H9 (cell line): ENCODE results near the gene ARPC1B. TPM values are rescaled to one million over a fixed set of nuclear protein-coding genes. Genes with fewer than 3 reads are reported as not detected.
A peak's percentile ranks its signal among the peaks of the same experiment; 100 is the strongest.

ENCODE experiments used
- DNase-seq: peaks from one replicate; pipeline ENCODE4 v3.0.0-alpha.2; 2017
- H2AFZ ChIP-seq: one replicate; pipeline ENCODE4 v1.6.1; 2013; ENCODE audit warnings: mild to moderate bottlenecking, low read length, control low read depth, moderate library complexity
- H2AK5ac ChIP-seq: 2 replicates; pipeline ENCODE4 v1.6.1; 2013; ENCODE audit warnings: low read length, control low read depth, mixed read lengths; ENCODE audit not compliant: insufficient read length
- H2BK120ac ChIP-seq: one replicate; pipeline ENCODE4 v1.6.1; 2013; ENCODE audit warnings: low read depth, mild to moderate bottlenecking, low read length, control low read depth, inconsistent platforms; ENCODE audit not compliant: poor library complexity, severe bottlenecking
- H2BK12ac ChIP-seq: 2 replicates; pipeline ENCODE4 v1.6.1; 2013; ENCODE audit warnings: low read length, control low read depth, mixed read lengths, low read depth; ENCODE audit not compliant: insufficient read length
- H2BK15ac ChIP-seq: 2 replicates; pipeline ENCODE4 v1.6.1; 2013; ENCODE audit warnings: low read depth, low read length, control low read depth
- H2BK20ac ChIP-seq: one replicate; pipeline ENCODE4 v1.6.1; 2013; ENCODE audit warnings: low read depth, mild to moderate bottlenecking, low read length, control low read depth, inconsistent platforms; ENCODE audit not compliant: poor library complexity, severe bottlenecking
- H2BK5ac ChIP-seq: 2 replicates; pipeline ENCODE4 v1.6.1; 2013; ENCODE audit warnings: low read length, control low read depth, mixed read lengths; ENCODE audit not compliant: insufficient read length
- H3K14ac ChIP-seq: 2 replicates; pipeline ENCODE4 v1.6.1; 2013; ENCODE audit warnings: low read length, control low read depth; ENCODE audit not compliant: insufficient read depth
- H3K18ac ChIP-seq: 2 replicates; pipeline ENCODE4 v1.6.1; 2013; ENCODE audit warnings: low read depth, mild to moderate bottlenecking, mixed read lengths, low read length, control low read depth; ENCODE audit not compliant: insufficient read length
- H3K23ac ChIP-seq: 2 replicates; pipeline ENCODE4 v1.6.1; 2013; ENCODE audit warnings: low read length, control low read depth, mixed read lengths, low read depth; ENCODE audit not compliant: insufficient read length
- H3K23me2 ChIP-seq: 2 replicates; pipeline ENCODE4 v1.6.1; 2013; ENCODE audit warnings: low read depth, mild to moderate bottlenecking, mixed read lengths, low read length, control low read depth; ENCODE audit not compliant: insufficient read length, poor library complexity, severe bottlenecking
- H3K27ac ChIP-seq: 2 replicates; pipeline ENCODE4 v1.5.1; 2013; ENCODE audit warnings: low read length, control low read depth, mixed read lengths, low read depth; ENCODE audit not compliant: insufficient read length
- H3K27me3 ChIP-seq: 2 replicates; pipeline ENCODE4 v1.6.1; 2013; ENCODE audit warnings: low read length, control low read depth, inconsistent platforms; ENCODE audit not compliant: insufficient read depth
- H3K4ac ChIP-seq: 2 replicates; pipeline ENCODE4 v1.6.1; 2013; ENCODE audit warnings: low read depth, mild to moderate bottlenecking, control low read depth, inconsistent platforms, low read length, moderate library complexity
- H3K4me1 ChIP-seq: 2 replicates; pipeline ENCODE4 v1.6.1; 2013; ENCODE audit warnings: low read length, control low read depth, inconsistent platforms; ENCODE audit not compliant: insufficient read depth
- H3K4me2 ChIP-seq: 2 replicates; pipeline ENCODE4 v1.6.1; 2013; ENCODE audit warnings: low read length, control low read depth, mixed read lengths; ENCODE audit not compliant: insufficient read length, insufficient read depth
- H3K56ac ChIP-seq: 2 replicates; pipeline ENCODE4 v1.6.1; 2013; ENCODE audit warnings: low read depth, mild to moderate bottlenecking, mixed read lengths, low read length, control low read depth; ENCODE audit not compliant: insufficient read length
- H3K79me1 ChIP-seq: 2 replicates; pipeline ENCODE4 v1.6.1; 2013; ENCODE audit warnings: low read depth, mild to moderate bottlenecking, moderate library complexity, low read length, control low read depth, inconsistent platforms; ENCODE audit not compliant: insufficient read depth, poor library complexity, severe bottlenecking
- H3K79me2 ChIP-seq: 2 replicates; pipeline ENCODE4 v1.6.1; 2013; ENCODE audit warnings: low read length, control low read depth, inconsistent platforms; ENCODE audit not compliant: insufficient read depth
- H3K9ac ChIP-seq: 2 replicates; pipeline ENCODE4 v1.6.1; 2013; ENCODE audit warnings: low read length, control low read depth, mixed read lengths; ENCODE audit not compliant: insufficient read length; ENCODE audit errors: extremely low read depth
- H3K9me3 ChIP-seq: one replicate; pipeline ENCODE4 v1.6.1; 2013; ENCODE audit warnings: low read depth, low read length, inconsistent platforms; ENCODE audit not compliant: control insufficient read depth
- H3T11ph ChIP-seq: one replicate; pipeline ENCODE4 v1.6.1; 2013; ENCODE audit warnings: mild to moderate bottlenecking, low read length, control low read depth, inconsistent platforms
- H4K20me1 ChIP-seq: one replicate; pipeline ENCODE4 v1.6.1; 2013; ENCODE audit not compliant: control insufficient read depth, insufficient read length, insufficient read depth
- H4K5ac ChIP-seq: 2 replicates; pipeline ENCODE4 v1.6.1; 2013; ENCODE audit warnings: low read depth, mild to moderate bottlenecking, mixed read lengths, low read length, control low read depth; ENCODE audit not compliant: insufficient read length
- H4K8ac ChIP-seq: replicated peaks from 2 replicates; pipeline ENCODE4 v1.6.1; 2013; ENCODE audit warnings: low read length, control low read depth, mixed read lengths, low read depth; ENCODE audit not compliant: insufficient read length
- H4K91ac ChIP-seq: 2 replicates; pipeline ENCODE4 v1.6.1; 2013; ENCODE audit warnings: low read depth, mild to moderate bottlenecking, moderate library complexity, mixed read lengths, low read length, control low read depth; ENCODE audit not compliant: insufficient read length
- H3K27ac Mint-ChIP-seq, 3 experiments: 2 replicates in 2 of 3; 3 replicates in 1 of 3; pipeline ENCODE4 v1.8.0; 2020 to 2021; ENCODE audit warnings: mixed read lengths in 3 of 3, mild to moderate bottlenecking in 1 of 3, moderate library complexity in 1 of 3
- H3K27me3 Mint-ChIP-seq: 2 replicates; pipeline ENCODE4 v1.8.0; 2021; ENCODE audit warnings: low read depth, mild to moderate bottlenecking, moderate library complexity, mixed read lengths
- H3K36me3 Mint-ChIP-seq, 3 experiments: 2 replicates in 2 of 3; 3 replicates in 1 of 3; pipeline ENCODE4 v1.8.0; 2020 to 2021; ENCODE audit warnings: low read depth in 3 of 3, mixed read lengths in 3 of 3; ENCODE audit not compliant: insufficient read depth in 1 of 3
- H3K4me1 Mint-ChIP-seq, 2 experiments: 2 replicates each; pipeline ENCODE4 v1.8.0; 2020; ENCODE audit warnings: mixed read lengths in 2 of 2
- H3K4me3 Mint-ChIP-seq, 2 experiments: 2 replicates in 1 of 2; 3 replicates in 1 of 2; pipeline ENCODE4 v1.8.0; 2020 to 2021; ENCODE audit warnings: mild to moderate bottlenecking in 2 of 2, mixed read lengths in 2 of 2, moderate library complexity in 1 of 2
- H3K9me3 Mint-ChIP-seq, 2 experiments: 2 replicates in 1 of 2; 3 replicates in 1 of 2; pipeline ENCODE4 v1.8.0; 2020; ENCODE audit warnings: mild to moderate bottlenecking in 2 of 2, mixed read lengths in 2 of 2, moderate library complexity in 1 of 2
- CTCF ChIP-seq: fragments of 200-600 bp; sonication (generic); conservative IDR thresholded peaks from 3 replicates; pipeline ENCODE4 v1.8.0; 2021; ENCODE audit warnings: antibody characterized with exemption, mild to moderate bottlenecking
- WGBS: extraction: QIAGEN DNeasy Blood & Tissue Kit; methylation state at CpG from one replicate; pipeline ENCODE4 v1.1.7; 2013; ENCODE audit warnings: missing lambda C conversion rate, low lambda C conversion rate, mixed read lengths; ENCODE audit not compliant: insufficient read length; ENCODE audit errors: extremely low coverage; 5-methylcytosine and 5-hydroxymethylcytosine counted together
- total RNA-seq: library from RNA; stranded (reverse); gene quantifications from 2 replicates; pipeline ENCODE4 v1.2.1, GENCODE V29; 2021

ARPC1B gene
- total RNA-seq, 1 experiment from 2014 or later: 56.3 TPM

- Histone ChIP-seq H3K79me2 (no peaks in the 10 kb centered on the region), H2BK15ac (no peak overlapping the region), H4K5ac (no peak overlapping the region), H2BK12ac (no peak overlapping the region), H3K23me2 (no peaks in the 10 kb centered on the region), H4K20me1 (no peaks in the 10 kb centered on the region), H3K4ac (no peak overlapping the region), H2BK5ac (no peak overlapping the region), H2AK5ac (no peak overlapping the region), H3K23ac (no peak overlapping the region), H3K18ac (no peak overlapping the region), H3T11ph (no peak overlapping the region), H2BK120ac (no peak overlapping the region), H3K79me1 (no peaks in the 10 kb centered on the region), H3K56ac (no peak overlapping the region), H3K9me3 (no peaks in the 10 kb centered on the region), H4K8ac (no peak overlapping the region), H3K27me3 (no peaks in the 10 kb centered on the region), H3K9ac (no peak overlapping the region), H2BK20ac (no peak overlapping the region), H4K91ac (no peak overlapping the region), H3K4me2 (no peak overlapping the region), H3K14ac (no peak overlapping the region), H3K4me1 (no peaks in the 10 kb centered on the region), H3K27ac (no peak overlapping the region), H2AFZ (no peak overlapping the region)
- no peak overlapping the region for H3K4me3 Mint-ChIP-seq
- no peaks in the 10 kb centered on the region for H3K9me3 Mint-ChIP-seq
- peak; percentile 27; the same call in 2 of the 3 replicates for TF ChIP-seq CTCF
- H3K4me1 Mint-ChIP-seq: peaks cover 3 to 6% of the 10 kb centered on the region in 2 experiments; a peak in 3 of 4 replicates
- DNase-seq: peak; percentile 75
- WGBS: no CpG with 5 or more reads among the region's 22 CpGs
- H3K27me3 Mint-ChIP-seq: no peaks in the 10 kb centered on the region
- peaks cover 18 to 70% (median 55%) of the 10 kb centered on the region in 3 experiments; a peak in 6 of 7 replicates for H3K36me3 Mint-ChIP-seq
- peak overlapping the region; percentile 27 to 85 (median 28); a peak in 4 of 7 replicates for H3K27ac Mint-ChIP-seq
These were observed 14.9 kb upstream of the ARPC1B start for GRCh38 chr7:99359465-99360154.
